HCT116 (cell line): ENCODE results near the gene R3HCC1L. TPM values are rescaled to one million over a fixed set of nuclear protein-coding genes. Genes with fewer than 3 reads are reported as not detected.

Source experiments
- ATAC-seq: fragments of 200-7000 bp; cut with Tn5 transposase; 2 replicates; pipeline ENCODE4 v1.9.1; 2020; ENCODE audit warnings: mild to moderate bottlenecking, moderate library complexity
- BruUV-seq: library from RNA; stranded (reverse); fragments of 400-500 nt; replicated peaks from 2 replicates; lab custom pipeline; 2021; lab: Mats Ljungman, UMichigan
- CTCF ChIA-PET: fragments of 300-600 bp; sonication (Branson Sonifier 250); formaldehyde crosslinking; loops from one replicate; lab custom pipeline; 2021; ENCODE audit warnings: antibody characterized with exemption; lab: Charles Lee
- POLR2A ChIA-PET: fragments of 300-600, 350-600 bp; sonication (Branson Sonifier 250); formaldehyde crosslinking; loops from one replicate; lab custom pipeline; 2021; ENCODE audit warnings: antibody characterized with exemption; lab: Charles Lee
- RAD21 ChIA-PET, 2 experiments: fragments of 300-600 bp; sonication (Branson Sonifier 250); formaldehyde crosslinking; loops; one replicate each; lab custom pipeline; 2023; ENCODE audit warnings: low total read pairs in 2 of 2; ENCODE audit not compliant: uncharacterized antibody in 2 of 2, unreplicated experiment in 2 of 2, low non-redundant PET in 1 of 2; lab: Charles Lee
- DNase-seq: peaks from one replicate; pipeline ENCODE4 v3.0.0-alpha.2; 2010; ENCODE audit warnings: low read depth, low spot score
- H2AFZ ChIP-seq: fragments of 200-600 bp; shearing (Covaris generic), sonication (generic); 2 replicates; pipeline ENCODE4 v1.6.1; 2017; ENCODE audit warnings: low read depth, mixed run types, mixed read lengths, antibody characterized with exemption, low read length; ENCODE audit not compliant: poor library complexity, severe bottlenecking
- H3K27ac ChIP-seq: 2 replicates; pipeline ENCODE4 v1.5.1; 2012; ENCODE audit warnings: low read depth, low read length
- H3K27me3 ChIP-seq: fragments of 200-600 bp; sonication (generic); 2 replicates; pipeline ENCODE4 v1.6.1; 2016; ENCODE audit warnings: mixed run types, low read length, mixed read lengths; ENCODE audit not compliant: insufficient read depth
- H3K36me3 ChIP-seq, 2 experiments: fragments of 200-500 bp in 1 of 2; fragments of 200-600 bp in 1 of 2; sonication (Bioruptor generic) in 1 of 2; sonication (generic) in 1 of 2; 2 replicates each; pipeline versions ENCODE4 v1.5.1 to v1.6.1; 2014 to 2016; ENCODE audit warnings: low read length in 2 of 2, inconsistent platforms in 1 of 2, mixed read lengths in 1 of 2, mixed run types in 1 of 2; ENCODE audit not compliant: insufficient read depth in 2 of 2, control insufficient read depth in 1 of 2
- H3K4me1 ChIP-seq, 2 experiments: fragments of 200-600 bp in 1 of 2; sonication (generic) in 1 of 2; 2 replicates each; pipeline versions ENCODE4 v1.5.1 to v1.6.1; 2012 to 2017; ENCODE audit warnings: low read length in 2 of 2, inconsistent platforms in 1 of 2, mild to moderate bottlenecking in 1 of 2, mixed read lengths in 1 of 2, mixed run types in 1 of 2, moderate library complexity in 1 of 2; ENCODE audit not compliant: insufficient read depth in 2 of 2, control insufficient read depth in 1 of 2
- H3K4me2 ChIP-seq: fragments of 200-600 bp; sonication (generic); 2 replicates; pipeline ENCODE4 v1.6.1; 2017; ENCODE audit warnings: mixed run types, low read length, mixed read lengths
- H3K4me3 ChIP-seq, 2 experiments: fragments of 200-600 bp in 1 of 2; sonication (generic) in 1 of 2; replicated peaks in 1 of 2; 2 replicates each; pipeline ENCODE4 v1.5.1; 2011 to 2016; ENCODE audit warnings: low read length in 2 of 2, control low read depth in 1 of 2, low read depth in 1 of 2, mild to moderate bottlenecking in 1 of 2, mixed read lengths in 1 of 2, mixed run types in 1 of 2
- H3K79me2 ChIP-seq: fragments of 200-600 bp; sonication (generic); 2 replicates; pipeline ENCODE4 v1.6.1; 2017; ENCODE audit warnings: mild to moderate bottlenecking, mixed run types, low read length, moderate library complexity, mixed read lengths; ENCODE audit not compliant: insufficient read depth
- H3K9ac ChIP-seq: fragments of 200-600 bp; sonication (generic); 2 replicates; pipeline ENCODE4 v1.6.1; 2016; ENCODE audit warnings: low read length, mixed read lengths
- H3K9me2 ChIP-seq: fragments of 200-600 bp; sonication (generic), shearing (Covaris generic); 2 replicates; pipeline ENCODE4 v1.6.1; 2017; ENCODE audit warnings: mixed run types, mild to moderate bottlenecking, moderate library complexity; ENCODE audit not compliant: insufficient read depth
- H3K9me3 ChIP-seq, 2 experiments: fragments of 200-500 bp in 1 of 2; fragments of 200-600 bp in 1 of 2; sonication (Bioruptor generic) in 1 of 2; sonication (generic) in 1 of 2; 2 replicates each; pipeline ENCODE4 v1.6.1; 2014 to 2017; ENCODE audit warnings: low read length in 2 of 2, mixed read lengths in 2 of 2, inconsistent platforms in 1 of 2, low read depth in 1 of 2, mild to moderate bottlenecking in 1 of 2, mixed run types in 1 of 2, moderate library complexity in 1 of 2; ENCODE audit not compliant: control insufficient read depth in 1 of 2, insufficient read depth in 1 of 2
- H4K20me1 ChIP-seq: fragments of 200-600 bp; sonication (generic), shearing (Covaris generic); 2 replicates; pipeline ENCODE4 v1.6.1; 2017; ENCODE audit warnings: mixed run types, mild to moderate bottlenecking, moderate library complexity; ENCODE audit not compliant: insufficient read depth
- ATF3 ChIP-seq: IDR thresholded peaks from 2 replicates; pipeline ENCODE4 v1.6.1; 2012
- CBX3 ChIP-seq: IDR thresholded peaks from 2 replicates; pipeline ENCODE4 v1.6.1; 2012; ENCODE audit warnings: low read depth
- CEBPB ChIP-seq: IDR thresholded peaks from 2 replicates; pipeline ENCODE4 v1.6.1; 2012; ENCODE audit warnings: low read depth
- CTCF ChIP-seq, 3 experiments: fragments of 200-600 bp in 1 of 3; sonication (generic) in 1 of 3; IDR thresholded peaks in 2 of 3; conservative IDR thresholded peaks in 1 of 3; 2 replicates each; pipeline ENCODE4 v1.5.1; 2012 to 2017; ENCODE audit warnings: low read depth in 2 of 3, low read length in 2 of 3, antibody characterized with exemption in 1 of 3, borderline replicate concordance in 1 of 3, control low read depth in 1 of 3, mild to moderate bottlenecking in 1 of 3, mixed read lengths in 1 of 3, mixed run types in 1 of 3, moderate library complexity in 1 of 3; ENCODE audit not compliant: insufficient read depth in 1 of 3
- EGR1 ChIP-seq: IDR thresholded peaks from 2 replicates; pipeline ENCODE4 v1.6.1; 2012; ENCODE audit warnings: low read depth
- ELF1 ChIP-seq: IDR thresholded peaks from 2 replicates; pipeline ENCODE4 v1.6.1; 2012; ENCODE audit warnings: low read depth, borderline replicate concordance
- EZH2 ChIP-seq: fragments of 200-600 bp; sonication (generic); IDR thresholded peaks from 2 replicates; pipeline ENCODE4 v1.6.1; 2017; ENCODE audit warnings: antibody characterized with exemption, mixed run types
- FOSL1 ChIP-seq: IDR thresholded peaks from 2 replicates; pipeline ENCODE4 v1.6.1; 2012; ENCODE audit warnings: low read depth
- JUND ChIP-seq: IDR thresholded peaks from 2 replicates; pipeline ENCODE4 v1.6.1; 2012
- MAX ChIP-seq: IDR thresholded peaks from 2 replicates; pipeline ENCODE4 v1.6.1; 2012
- POLR2A ChIP-seq: IDR thresholded peaks from 2 replicates; pipeline ENCODE4 v1.7.0; 2011; ENCODE audit warnings: borderline replicate concordance; ENCODE audit not compliant: insufficient read depth, insufficient read length; ENCODE audit errors: extremely low read depth
- POLR2AphosphoS5 ChIP-seq: IDR thresholded peaks from 2 replicates; pipeline ENCODE4 v1.6.1; 2011; ENCODE audit warnings: mild to moderate bottlenecking, low read depth, low read length, moderate library complexity
- RAD21 ChIP-seq: IDR thresholded peaks from 2 replicates; pipeline ENCODE4 v1.6.1; 2012; ENCODE audit warnings: low read depth, mild to moderate bottlenecking
- REST ChIP-seq: IDR thresholded peaks from 2 replicates; pipeline ENCODE4 v1.6.1; 2012; ENCODE audit warnings: low read depth
- SIN3A ChIP-seq: IDR thresholded peaks from 2 replicates; pipeline ENCODE4 v1.6.1; 2012; ENCODE audit warnings: low read depth
- SRF ChIP-seq: IDR thresholded peaks from 2 replicates; pipeline ENCODE4 v1.6.1; 2012; ENCODE audit warnings: low read depth
- ZFX ChIP-seq: fragments of 450-650 bp; IDR thresholded peaks from 2 replicates; pipeline ENCODE4 v1.6.1; 2017
- intact Hi-C: fragments of 100-400 bp; cut with micrococcal nuclease; formaldehyde crosslinking; loops from 2 replicates; pipeline ENCODE4 v1.10.0; 2022
- total RNA-seq: library from RNA; stranded (reverse); gene quantifications from one replicate; pipeline ENCODE4 v1.2.1, GENCODE V29; 2021; ENCODE audit not compliant: unreplicated experiment

R3HCC1L gene
- total RNA-seq, 1 experiment from 2014 or later: 9.3 TPM

GRCh38 chr10:98168147-98168546 lies 33.7 kb downstream of the R3HCC1L start:
- BruUV-seq: no TSS peak
- Histone ChIP-seq H3K4me3 (no peak overlapping the region), H2AFZ (no peak overlapping the region), H3K9ac (no peak overlapping the region), H3K27ac (no peak overlapping the region), H3K9me3 (no peaks in the 10 kb centered on the region), H3K36me3 (peaks cover 0 to 9% of the 10 kb centered on the region in 2 experiments; a peak in 2 of 4 replicates), H3K4me1 (no peaks in the 10 kb centered on the region), H3K4me2 (no peak overlapping the region), H3K9me2 (no peaks in the 10 kb centered on the region), H4K20me1 (peaks cover 8% of the 10 kb centered on the region; the same call in 1 of the 2 replicates), H3K79me2 (no peaks in the 10 kb centered on the region; the same call in 1 of the 2 replicates), H3K27me3 (no peaks in the 10 kb centered on the region)
- no peak for TF ChIP-seq ZFX
- no peak for TF ChIP-seq POLR2AphosphoS5
- DNase-seq (no peak), ATAC-seq (no peak)
- CTCF ChIA-PET: interaction anchor here (1.0 to 3.8 kb wide), 3 partner anchors 8 to 142 kb away, joined by 3 to 32 read pairs (median 5); no protein-coding TSS in a partner anchor
- intact Hi-C loops: no loop called here
- POLR2A ChIA-PET: no interaction called here
- RAD21 ChIA-PET: no interaction called here

- Histone ChIP-seq H3K4me1 (no peaks in the 10 kb centered on the region), H3K9me3 (no peaks in the 10 kb centered on the region), H3K27ac (no peak overlapping the region), H4K20me1 (peaks cover 8% of the 10 kb centered on the region; the same call in 1 of the 2 replicates), H3K4me3 (no peak overlapping the region), H2AFZ (no peak overlapping the region), H3K36me3 (peaks cover 0 to 8% of the 10 kb centered on the region in 2 experiments; a peak in 2 of 4 replicates), H3K9me2 (no peaks in the 10 kb centered on the region), H3K4me2 (no peak overlapping the region), H3K79me2 (no peaks in the 10 kb centered on the region; the same call in 1 of the 2 replicates), H3K9ac (no peak overlapping the region), H3K27me3 (no peaks in the 10 kb centered on the region)
- ChIA-PET RAD21 (no interaction called here), POLR2A (no interaction called here), CTCF (interaction anchor here (1.4 to 3.8 kb wide), 3 partner anchors 9 to 169 kb away, joined by 3 to 32 read pairs (median 3); no protein-coding TSS in a partner anchor)
- ATAC-seq (no peak), DNase-seq (no peak)
- BruUV-seq: no TSS peak
- intact Hi-C loops: no loop called here
- TF ChIP-seq EGR1 (no peak), JUND (no peak), ATF3 (no peak), SRF (no peak), ELF1 (no peak), CEBPB (no peak), SIN3A (no peak), REST (no peak), FOSL1 (no peak), EZH2 (no peak), CBX3 (no peak), RAD21 (no peak), MAX (no peak), ZFX (no peak), POLR2A (no peak), CTCF (IDR thresholded peaks at IDR 0.05 in 2 of 3, conservative IDR thresholded peaks at IDR 0.05 in 1 of 3; ENCODE audit: borderline replicate concordance in 1 of 3, insufficient read depth in 1 of 3, low read depth in 2 of 3, low read length in 2 of 3) (no peak)
Observed at GRCh38 chr10:98168766-98169165, 34.3 kb downstream of the R3HCC1L start.
